Sigmoid colon (tissue), 7 donors: ENCODE measurements around the gene SPATA17. TPM values are rescaled to one million over a fixed set of nuclear protein-coding genes. Genes with fewer than 3 reads are reported as not detected.

Experiments
- DNase-seq: peaks from one replicate; pipeline ENCODE4 v3.0.0-alpha.2; 2019
- H3K27ac ChIP-seq, 4 donors: fragments of 200-600 bp; sonication (generic); one replicate each; pipeline ENCODE4 v1.5.1; 2016 to 2019; ENCODE audit warnings: mild to moderate bottlenecking in 1 of 4
- H3K27me3 ChIP-seq, 3 donors: fragments of 200-600 bp; sonication (generic); one replicate each; pipeline ENCODE4 v1.5.1; 2019; ENCODE audit warnings: mild to moderate bottlenecking in 1 of 3
- H3K36me3 ChIP-seq, 4 donors: fragments of 200-600 bp; sonication (generic); one replicate each; pipeline ENCODE4 v1.5.1; 2016 to 2019
- H3K4me1 ChIP-seq, 4 donors: fragments of 200-600 bp; sonication (generic); one replicate each; pipeline ENCODE4 v1.5.1; 2017 to 2019
- H3K4me3 ChIP-seq, 4 donors: fragments of 200-600 bp; sonication (generic); one replicate each; pipeline ENCODE4 v1.5.1; 2017 to 2019; ENCODE audit warnings: mild to moderate bottlenecking in 2 of 4, moderate library complexity in 1 of 4
- H3K9me3 ChIP-seq, 4 donors: fragments of 200-600 bp in 3 of 4; sonication (generic) in 3 of 4; one replicate each; pipeline versions ENCODE4 v1.5.1 to v1.6.1; 2013 to 2019
- EP300 ChIP-seq, 4 donors: sonication (generic); formaldehyde crosslinking; IDR thresholded peaks; one replicate each; pipeline ENCODE4 v1.6.1; 2017; ENCODE audit warnings: antibody characterized with exemption in 4 of 4
- POLR2A ChIP-seq, 2 donors: fragments of 450-650 bp; IDR thresholded peaks; one replicate each; pipeline ENCODE4 v1.6.1; 2016; ENCODE audit warnings: antibody characterized with exemption in 2 of 2, mild to moderate bottlenecking in 2 of 2, moderate library complexity in 2 of 2
- POLR2AphosphoS5 ChIP-seq, 4 donors: sonication (generic); formaldehyde crosslinking; IDR thresholded peaks; one replicate each; pipeline ENCODE4 v1.6.1; 2017; ENCODE audit warnings: antibody characterized with exemption in 4 of 4
- WGBS, 2 donors: extraction: QIAGEN DNeasy Blood & Tissue Kit; methylation state at CpG; one replicate each; pipeline ENCODE4 v1.1.7; 2013; 5-methylcytosine and 5-hydroxymethylcytosine counted together
- intact Hi-C: fragments of 100-400 bp; cut with DNase I; formaldehyde crosslinking; loops from one replicate; pipeline ENCODE4 v1.15.1; 2023
- polyA plus RNA-seq, 3 donors: library from polyadenylated mRNA; stranded (reverse); fragments of 200-250 nt; gene quantifications; one replicate each; pipeline ENCODE4 v1.2.3, GENCODE V29; 2013
- total RNA-seq, 4 donors: library from RNA; depleted of rRNA; stranded (reverse); fragments of >200 nt; gene quantifications; one replicate each; pipeline ENCODE4 v1.1.0, GENCODE V29; 2016
- TF ChIP-seq, protein P1 (sequence below), 4 experiments: fragments of 450-650 bp in 3 of 4; fragments of 200-600 bp in 1 of 4; IDR thresholded peaks; one replicate each; pipeline ENCODE4 v1.5.1; 2016 to 2019; ENCODE audit warnings: antibody characterized with exemption in 4 of 4, mild to moderate bottlenecking in 3 of 4, moderate library complexity in 2 of 4
- donor health status: healthy with polysubstance abuse.
- donor health status: Bipolar disorder and iron deficiency.
- donor health status: healthy.

SPATA17 gene
- total and polyA plus RNA-seq, 7 donors = 0.41 to 1.1 (median 0.47) TPM; not detected in 4

- Histone ChIP-seq H3K4me1 (no peaks in the 10 kb centered on the region), H3K36me3 (no peaks in the 10 kb centered on the region), H3K27ac (no peak overlapping the region), H3K27me3 (no peaks in the 10 kb centered on the region), H3K9me3 (no peaks in the 10 kb centered on the region), H3K4me3 (no peak overlapping the region)
- intact Hi-C loops = no loop called here
- TF ChIP-seq POLR2A (IDR thresholded peaks at IDR 0.05) (no peak), POLR2AphosphoS5 (IDR thresholded peaks at IDR 0.05) (no peak), EP300 (IDR thresholded peaks at IDR 0.05) (no peak)
- TF ChIP-seq, protein P1, sequence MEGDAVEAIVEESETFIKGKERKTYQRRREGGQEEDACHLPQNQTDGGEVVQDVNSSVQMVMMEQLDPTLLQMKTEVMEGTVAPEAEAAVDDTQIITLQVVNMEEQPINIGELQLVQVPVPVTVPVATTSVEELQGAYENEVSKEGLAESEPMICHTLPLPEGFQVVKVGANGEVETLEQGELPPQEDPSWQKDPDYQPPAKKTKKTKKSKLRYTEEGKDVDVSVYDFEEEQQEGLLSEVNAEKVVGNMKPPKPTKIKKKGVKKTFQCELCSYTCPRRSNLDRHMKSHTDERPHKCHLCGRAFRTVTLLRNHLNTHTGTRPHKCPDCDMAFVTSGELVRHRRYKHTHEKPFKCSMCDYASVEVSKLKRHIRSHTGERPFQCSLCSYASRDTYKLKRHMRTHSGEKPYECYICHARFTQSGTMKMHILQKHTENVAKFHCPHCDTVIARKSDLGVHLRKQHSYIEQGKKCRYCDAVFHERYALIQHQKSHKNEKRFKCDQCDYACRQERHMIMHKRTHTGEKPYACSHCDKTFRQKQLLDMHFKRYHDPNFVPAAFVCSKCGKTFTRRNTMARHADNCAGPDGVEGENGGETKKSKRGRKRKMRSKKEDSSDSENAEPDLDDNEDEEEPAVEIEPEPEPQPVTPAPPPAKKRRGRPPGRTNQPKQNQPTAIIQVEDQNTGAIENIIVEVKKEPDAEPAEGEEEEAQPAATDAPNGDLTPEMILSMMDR (IDR thresholded peaks at IDR 0.05) = no peak
- DNase-seq = no peak
- 68 to 79% methylated on average over 2 of the region's 2 CpGs for WGBS, 2 donors
Measured at GRCh38 chr1:217668351-217668940, 37.3 kb downstream of the SPATA17 start.

GRCh38 chr1:217673387-217673786, 42.2 kb downstream of the SPATA17 start:
- Histone ChIP-seq H3K4me3 (no peak overlapping the region), H3K27ac (no peak overlapping the region), H3K36me3 (no peaks in the 10 kb centered on the region), H3K9me3 (no peaks in the 10 kb centered on the region), H3K4me1 (no peaks in the 10 kb centered on the region), H3K27me3 (no peaks in the 10 kb centered on the region)
- TF ChIP-seq POLR2AphosphoS5 (IDR thresholded peaks at IDR 0.05) (no peak), EP300 (IDR thresholded peaks at IDR 0.05) (no peak)
- TF ChIP-seq, protein P1 (IDR thresholded peaks at IDR 0.05) = no peak
- intact Hi-C loops = no loop called here
- WGBS, 2 donors = 80 to 82% methylated on average over 2 of the region's 2 CpGs
- no peak for DNase-seq

DNA sequence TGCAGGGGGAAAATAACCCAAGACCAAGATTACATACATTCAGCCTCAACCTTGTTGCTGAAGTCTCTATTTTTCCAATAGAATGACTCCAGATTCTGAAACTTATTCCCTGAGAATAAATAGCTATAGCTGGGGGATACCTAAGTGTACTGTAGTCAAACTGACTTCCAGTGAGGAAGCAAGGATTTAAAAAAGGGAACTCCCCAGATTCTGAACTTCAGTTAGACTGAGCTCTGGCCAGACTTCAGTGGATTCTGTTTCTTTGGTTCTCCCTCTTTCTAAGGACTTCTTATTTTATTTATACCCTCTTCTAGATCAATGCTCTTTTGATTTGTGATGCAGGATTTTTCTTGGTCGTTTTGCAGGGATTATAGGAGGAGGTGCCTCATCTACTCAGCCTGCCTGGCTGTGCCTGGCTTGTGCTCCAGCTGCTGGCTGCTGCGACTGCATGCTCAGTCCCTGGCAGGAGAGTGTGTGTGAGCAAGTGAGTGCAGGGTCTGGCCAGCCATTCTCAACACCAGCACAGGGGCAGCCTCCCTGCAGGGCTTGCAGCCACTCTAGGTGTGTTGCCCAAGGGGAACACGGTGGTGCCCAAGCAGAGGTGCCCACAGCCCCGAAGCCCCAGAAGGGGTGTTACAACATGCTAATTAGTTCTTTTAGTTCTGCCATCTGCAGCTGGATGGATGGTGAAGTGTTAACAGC, 43.0 kb downstream of the SPATA17 start:
- no peaks in the 10 kb centered on the region for H3K9me3 ChIP-seq
- H3K27ac ChIP-seq = no peak overlapping the region
- H3K27me3 ChIP-seq = no peaks in the 10 kb centered on the region
- TF ChIP-seq, protein P1 (IDR thresholded peaks at IDR 0.05) = no peak
- TF ChIP-seq POLR2AphosphoS5 (IDR thresholded peaks at IDR 0.05) = no peak
- TF ChIP-seq POLR2A (IDR thresholded peaks at IDR 0.05) = no peak
- TF ChIP-seq EP300 (IDR thresholded peaks at IDR 0.05) = no peak
- 70 to 72% methylated on average over 4 of the region's 4 CpGs for WGBS, 2 donors
- no peak for DNase-seq
- H3K4me3 ChIP-seq = no peak overlapping the region
- intact Hi-C loops = no loop called here
- no peaks in the 10 kb centered on the region for H3K36me3 ChIP-seq
- no peaks in the 10 kb centered on the region for H3K4me1 ChIP-seq

DNA sequence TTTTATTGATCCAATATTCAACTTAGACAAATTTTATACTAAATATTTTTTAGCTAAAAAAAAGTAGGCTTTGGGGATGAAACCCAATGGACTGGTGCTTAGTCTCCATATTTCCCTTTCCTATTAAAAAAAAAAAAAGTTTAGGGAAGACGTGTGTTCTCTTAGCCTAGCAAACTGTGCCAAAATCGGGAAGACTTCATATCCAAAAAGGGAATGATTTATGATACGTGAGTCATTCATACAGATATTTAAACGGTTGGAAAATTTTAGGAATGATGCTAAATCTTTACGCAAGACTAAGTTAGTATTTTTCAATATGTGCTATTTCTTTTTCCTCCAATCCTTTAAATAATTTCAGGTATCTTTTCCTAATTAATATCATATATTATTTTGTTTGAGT, 50.7 kb downstream of the SPATA17 start:
- WGBS, 2 donors = 92% methylated on average over 5 of the region's 5 CpGs
- TF ChIP-seq POLR2A (IDR thresholded peaks at IDR 0.05) (no peak), POLR2AphosphoS5 (IDR thresholded peaks at IDR 0.05) (no peak), EP300 (IDR thresholded peaks at IDR 0.05) (no peak)
- TF ChIP-seq, protein P1 (IDR thresholded peaks at IDR 0.05) = no peak
- no peak overlapping the region for H3K27ac ChIP-seq
- no peak overlapping the region for H3K4me3 ChIP-seq
- no peaks in the 10 kb centered on the region for H3K9me3 ChIP-seq
- no peak for DNase-seq
- no peaks in the 10 kb centered on the region for H3K36me3 ChIP-seq
- intact Hi-C loops = no loop called here
- H3K4me1 ChIP-seq = no peaks in the 10 kb centered on the region
- H3K27me3 ChIP-seq = no peaks in the 10 kb centered on the region
